Kidney capillary endothelial cell (primary cell): Measurements from ENCODE around the gene PCP4L1.

Experiments used
- DNase-seq: peaks from one replicate; pipeline ENCODE4 v3.0.0-alpha.2; 2018; ENCODE audit warnings: low spot score

PCP4L1 gene

GRCh38 chr1:161273402-161273801 is 14.9 kb downstream of the PCP4L1 start:
- DNase-seq: no peak

GRCh38 chr1:161274874-161275273 is 16.3 kb downstream of the PCP4L1 start:
- no peak for DNase-seq

- no peak for DNase-seq
Measured at GRCh38 chr1:161282991-161283390, 24.4 kb downstream of the PCP4L1 start.

DNA sequence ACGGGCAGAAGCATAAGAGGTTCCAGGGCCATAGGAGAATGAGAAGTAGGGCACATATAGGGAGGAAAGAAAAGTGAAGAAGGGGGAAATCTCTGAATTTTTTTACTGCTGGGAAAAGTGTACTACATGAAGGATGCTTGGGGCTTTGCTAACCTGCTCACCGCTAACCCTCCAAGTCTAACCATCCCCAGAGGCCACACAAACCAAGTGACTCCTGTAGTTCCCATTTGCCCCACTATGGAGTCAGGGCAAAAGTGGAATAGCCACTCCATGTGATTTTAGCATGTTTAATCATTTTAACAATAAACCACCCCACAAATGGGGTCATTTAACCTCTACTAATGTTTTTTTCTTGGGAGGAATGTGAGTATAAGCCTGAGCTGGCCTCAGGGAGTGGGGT is 26.6 kb downstream of the PCP4L1 start:
- DNase-seq: no peak

DNA sequence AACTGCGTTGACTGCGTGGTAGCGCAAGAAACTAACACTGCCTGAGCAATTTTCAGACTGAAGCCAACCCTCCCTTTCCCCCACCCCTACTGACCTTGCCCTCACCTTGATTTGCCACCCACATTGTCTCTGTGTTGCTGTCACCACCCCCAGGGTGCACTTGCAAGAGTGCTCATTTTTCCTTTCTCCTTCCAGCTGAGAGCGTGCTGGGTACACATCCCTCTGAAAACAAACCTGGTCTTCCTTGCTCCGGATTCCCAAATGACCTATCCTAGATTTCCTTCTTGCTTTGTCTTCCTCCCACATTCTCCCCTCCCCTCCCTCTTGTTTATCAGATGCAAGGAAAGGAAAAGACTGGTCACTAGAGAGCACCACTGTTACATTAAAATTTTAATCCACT is 27.0 kb downstream of the PCP4L1 start:
- DNase-seq: no peak

GRCh38 chr1:161287482-161288054 is 29.0 kb downstream of the PCP4L1 start:
- no peak for DNase-seq

GRCh38 chr1:161290779-161291178 is 32.2 kb downstream of the PCP4L1 start:
- DNase-seq: no peak

DNA sequence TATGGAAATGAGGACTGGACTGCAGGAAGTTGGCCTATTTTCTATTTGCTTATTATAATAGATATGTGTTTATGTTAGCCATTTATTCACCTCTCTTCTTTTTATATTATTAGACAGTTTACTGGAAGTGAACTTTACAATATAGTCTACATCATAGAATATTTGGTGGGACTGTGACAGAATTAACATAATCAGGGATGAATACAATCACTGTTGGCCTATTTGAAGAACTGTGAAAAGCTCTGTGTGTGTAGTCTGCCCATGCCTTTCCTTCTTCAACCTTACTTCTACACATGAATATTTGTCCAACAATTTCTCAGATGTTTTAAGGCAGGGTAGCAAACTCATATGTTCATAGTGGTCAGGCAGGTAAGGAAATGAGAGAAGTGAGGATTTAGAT is 38.9 kb downstream of the PCP4L1 start:
- DNase-seq: no peak

DNA sequence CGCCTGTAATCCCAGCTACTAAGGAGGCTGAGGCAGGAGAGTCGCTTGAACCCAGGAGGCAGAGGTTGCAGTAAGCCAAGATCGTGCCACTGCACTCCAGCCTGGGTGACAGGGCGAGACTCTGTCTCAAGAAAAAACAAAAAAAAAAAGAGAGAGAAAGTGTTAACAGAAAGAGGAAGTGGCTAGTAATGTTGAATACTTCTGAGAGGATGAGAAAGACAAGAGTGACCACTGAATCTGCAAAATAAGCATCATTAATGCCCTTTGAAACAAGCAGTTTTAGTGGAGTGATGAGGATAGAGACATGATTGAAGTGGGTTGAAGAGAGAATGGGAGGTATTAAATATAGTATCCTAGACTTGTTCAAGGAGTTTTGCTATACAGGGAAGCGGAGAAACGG is 39.6 kb downstream of the PCP4L1 start:
- no peak for DNase-seq

DNA sequence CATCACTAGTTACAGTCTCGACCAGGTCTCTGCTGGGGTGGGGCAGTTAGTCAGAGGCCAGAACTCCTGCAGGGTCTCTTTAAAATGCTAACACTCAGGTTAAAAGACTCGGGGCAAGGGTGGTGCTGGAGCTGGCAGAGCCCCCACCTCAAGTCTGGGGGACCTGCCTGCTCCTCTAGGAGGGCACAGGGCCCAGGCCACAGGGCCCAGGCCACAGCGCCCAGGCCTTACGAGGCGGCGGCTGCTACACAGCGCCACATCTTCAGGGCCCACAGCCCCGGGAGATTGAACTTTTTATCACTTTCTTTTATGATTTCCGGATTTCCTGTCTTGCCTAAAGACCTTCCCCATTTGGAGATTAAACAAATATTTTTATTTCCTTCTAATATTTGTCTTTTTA is 40.8 kb downstream of the PCP4L1 start:
- DNase-seq: no peak

- no peak for DNase-seq
Measured at GRCh38 chr1:161300478-161300877, 41.9 kb downstream of the PCP4L1 start.

DNA sequence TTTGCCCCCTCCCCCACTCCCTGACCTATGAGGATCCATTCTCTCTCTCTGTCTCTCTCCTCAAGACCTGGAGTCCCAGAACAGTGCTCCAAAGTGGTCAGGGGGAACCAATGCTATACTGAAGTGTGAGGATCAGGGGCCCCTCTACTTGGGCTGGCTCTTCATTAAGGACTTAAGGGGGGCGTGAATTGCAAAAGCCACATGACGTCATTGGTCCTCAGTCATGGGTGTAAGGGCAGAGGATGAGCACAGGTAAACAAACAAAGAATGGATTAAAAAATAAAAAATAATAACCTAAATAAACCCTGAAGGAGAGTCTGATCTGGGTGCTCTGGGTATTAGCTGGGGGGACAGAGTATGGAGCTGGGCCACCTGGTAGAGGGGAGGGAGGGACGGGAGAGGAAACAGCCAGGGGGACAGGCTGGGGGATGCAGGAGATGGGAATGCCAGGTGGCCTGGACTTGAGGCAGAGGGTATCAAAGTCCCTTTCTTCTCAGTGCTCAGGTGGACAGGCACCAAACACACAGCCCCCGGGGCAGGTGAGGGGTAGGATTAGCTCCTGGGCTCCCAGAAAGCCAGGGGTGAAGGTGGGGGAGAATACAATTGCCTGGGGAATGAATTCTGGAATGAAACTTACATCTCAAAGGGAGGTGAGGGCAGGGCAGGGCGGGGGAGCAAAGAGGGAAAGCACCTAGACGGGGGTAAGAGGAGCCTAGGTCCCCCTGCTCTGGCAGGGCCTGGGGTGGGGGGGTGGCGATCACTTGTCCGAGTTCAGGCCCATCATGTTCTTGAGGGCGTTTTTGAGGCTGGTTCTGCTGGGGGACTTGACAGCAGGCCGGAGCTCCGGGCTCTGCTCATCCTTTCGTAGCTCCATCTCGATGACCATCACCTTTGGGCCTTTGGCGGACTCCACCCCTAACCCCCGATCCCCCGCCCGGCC is 46.7 kb downstream of the PCP4L1 start:
- no peak for DNase-seq

DNA sequence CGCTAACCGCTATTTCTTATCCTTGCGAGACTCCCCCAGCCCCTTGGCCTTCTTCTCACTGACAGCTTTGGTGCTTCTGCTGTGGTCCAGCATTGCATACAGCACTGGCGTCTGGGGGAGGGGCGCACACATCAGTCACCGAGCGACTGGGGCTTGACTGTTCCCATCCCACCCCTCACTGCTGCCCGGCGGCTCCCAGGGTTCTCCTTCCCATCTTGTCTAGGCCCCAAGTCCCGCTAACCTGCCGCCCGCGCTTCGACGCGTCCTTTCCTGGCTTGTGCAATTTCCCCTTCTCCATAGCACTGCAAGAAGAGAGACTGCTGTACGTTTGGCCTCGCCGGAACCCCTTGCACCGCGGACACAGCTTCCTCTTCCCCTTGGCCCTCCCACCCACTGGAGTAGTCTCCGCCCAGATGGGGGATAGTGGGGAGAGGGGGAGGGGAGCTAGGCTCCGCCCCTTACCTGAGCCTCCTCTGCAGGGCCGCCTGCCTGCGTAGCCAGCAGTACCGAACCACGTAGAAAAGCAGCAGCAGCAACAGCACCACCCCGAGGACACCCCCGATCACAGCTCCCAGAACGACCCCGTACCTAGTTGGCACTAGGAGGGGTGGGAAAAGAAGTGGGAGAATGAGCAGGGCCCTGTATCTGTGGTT is 47.4 kb downstream of the PCP4L1 start:
- DNase-seq: no peak

- peak; percentile 71 for DNase-seq
Measured at GRCh38 chr1:161307230-161307768, 48.8 kb downstream of the PCP4L1 start.

DNA sequence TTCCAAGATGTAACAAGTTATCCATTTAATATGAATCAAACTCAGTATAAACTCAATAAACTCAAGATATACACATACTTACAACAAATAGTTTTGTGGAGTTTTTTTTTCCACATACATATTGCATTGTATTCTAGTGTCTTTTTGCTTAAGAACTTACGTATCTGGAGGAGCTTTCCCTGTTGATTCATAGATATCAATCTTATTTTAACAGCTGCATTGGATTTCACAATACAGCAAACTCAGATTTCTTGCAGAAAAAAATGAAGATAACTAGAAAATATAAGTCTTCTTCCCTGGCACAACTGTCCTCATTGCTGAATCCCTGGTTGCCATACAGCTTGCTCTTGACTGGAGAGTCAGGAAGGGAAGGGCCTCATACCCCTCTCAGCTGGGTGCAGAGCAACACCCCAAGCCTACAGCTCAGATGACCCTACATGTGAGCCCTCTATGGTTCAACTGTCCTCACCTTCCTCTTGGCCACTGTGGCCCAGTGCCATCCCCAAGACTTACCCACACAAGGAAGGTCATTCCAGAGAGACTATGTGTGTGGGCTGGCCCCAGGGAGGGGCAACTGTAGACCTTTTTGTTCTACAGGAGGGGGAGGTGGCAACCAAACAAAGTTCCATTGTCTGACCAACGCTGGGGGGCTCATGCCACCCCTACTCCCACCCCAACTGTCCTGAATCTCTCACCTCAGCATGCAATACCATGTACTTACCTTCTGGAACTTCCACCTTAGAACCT is 49.5 kb downstream of the PCP4L1 start:
- no peak for DNase-seq

DNA sequence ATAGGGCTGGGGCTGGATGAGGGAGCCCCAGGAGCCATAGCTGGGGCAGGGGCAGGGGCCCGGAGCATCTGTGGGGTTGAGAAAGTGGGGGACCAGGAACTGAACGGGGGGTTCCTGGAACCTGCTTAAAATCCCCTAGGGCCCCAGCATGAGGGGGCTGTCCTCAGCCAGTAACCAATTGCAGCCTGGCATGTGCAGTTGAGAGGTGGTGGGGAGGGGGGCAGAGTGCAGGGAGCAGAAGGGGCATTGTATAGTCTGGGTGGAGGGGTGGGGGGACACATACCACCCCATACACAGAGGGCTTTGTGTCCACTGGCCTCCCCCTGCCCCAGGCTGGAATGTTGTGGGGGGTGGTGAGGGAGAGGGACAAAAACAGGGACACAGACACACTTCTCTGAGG is 51.3 kb downstream of the PCP4L1 start, which contains the start of gene MPZ:
Gene MPZ, minus strand, starts transcription at position 101 of the 400 bp plus-strand sequence. Its CDS starts 63 bp downstream, at position 38.
- DNase-seq: no peak

- no peak for DNase-seq
Measured at GRCh38 chr1:161311595-161312181, 53.1 kb downstream of the PCP4L1 start.

DNA sequence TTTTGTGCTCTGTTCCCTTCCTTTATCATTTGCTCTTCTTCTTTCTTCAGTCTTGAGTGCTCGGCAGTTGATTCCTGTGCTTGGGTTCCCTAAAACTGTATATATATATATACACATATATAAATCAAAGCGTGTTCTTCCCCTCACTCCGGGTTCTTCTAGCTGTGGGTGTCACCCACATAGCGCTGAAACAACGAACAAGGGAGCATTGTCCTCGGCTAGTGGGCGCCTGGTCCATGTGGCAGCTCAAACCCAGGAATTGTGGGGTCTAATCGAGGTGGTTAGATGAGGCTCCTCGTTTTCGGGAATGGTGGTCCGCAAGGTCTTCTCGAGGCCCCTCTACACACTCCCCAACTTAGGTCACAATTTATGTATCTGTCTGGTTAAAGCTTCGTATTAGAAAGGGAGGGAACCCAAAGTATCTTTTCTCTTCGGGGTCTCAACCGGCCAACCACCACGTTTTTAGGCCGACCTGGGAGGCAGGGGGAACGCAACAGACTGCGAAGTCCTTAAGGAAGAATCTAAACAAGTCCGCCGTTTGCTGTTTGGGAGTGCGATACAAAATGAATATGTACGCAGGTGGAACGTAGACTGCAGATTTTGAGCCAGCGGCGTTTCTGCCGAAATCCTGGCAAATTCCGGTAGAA is 55.1 kb downstream of the PCP4L1 start:
- no peak for DNase-seq

DNA sequence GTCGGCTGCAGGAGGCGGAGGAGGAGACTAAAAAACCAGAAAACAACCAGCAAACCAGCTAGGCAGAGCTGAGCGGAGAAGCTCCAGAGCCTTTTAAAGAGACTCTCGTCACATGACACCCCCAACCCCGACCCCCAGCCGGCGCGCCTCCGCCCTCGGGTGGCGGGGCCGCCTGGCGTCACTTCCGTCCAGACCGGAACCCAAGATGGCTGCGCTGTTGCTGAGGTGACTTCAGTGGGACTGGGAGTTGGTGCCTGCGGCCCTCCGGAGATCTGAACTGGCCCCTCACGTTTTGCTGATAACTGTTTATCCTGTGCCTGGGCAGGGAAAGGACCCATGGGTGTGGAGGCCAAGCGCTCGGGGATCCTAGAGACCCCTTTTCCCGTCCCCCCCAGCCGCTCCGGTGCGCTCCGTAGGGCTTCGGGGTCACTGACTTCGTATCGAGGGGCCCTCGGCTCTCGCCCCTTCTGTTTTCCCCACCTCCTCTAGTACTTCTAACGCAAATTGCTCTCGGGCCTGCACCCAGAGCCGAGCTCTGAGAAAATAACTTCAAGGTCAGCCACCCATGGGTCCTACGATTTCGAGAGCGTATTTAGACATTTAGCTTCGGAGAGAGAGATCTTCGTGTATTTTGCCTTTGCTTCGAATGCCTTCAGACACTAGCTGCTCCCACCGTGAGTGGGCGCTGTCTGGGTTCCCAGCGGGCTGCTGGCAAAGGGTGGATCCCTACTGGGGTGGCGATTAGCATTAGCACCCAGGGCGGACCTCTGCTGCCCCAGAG is 55.8 kb downstream of the PCP4L1 start, which contains the start of gene SDHC:
Gene SDHC, plus strand, starts transcription at position 181 of the 781 bp plus-strand sequence. Its CDS starts 25 bp downstream, at position 206.
- DNase-seq: peak; percentile 87
